Iris pigment epithelial cell (primary cell): ENCODE results near the gene FASTKD1.

Source experiments
- DNase-seq: peaks from one replicate; pipeline ENCODE4 v3.0.0-alpha.2; 2011; ENCODE audit warnings: low read depth

Gene FASTKD1

DNA sequence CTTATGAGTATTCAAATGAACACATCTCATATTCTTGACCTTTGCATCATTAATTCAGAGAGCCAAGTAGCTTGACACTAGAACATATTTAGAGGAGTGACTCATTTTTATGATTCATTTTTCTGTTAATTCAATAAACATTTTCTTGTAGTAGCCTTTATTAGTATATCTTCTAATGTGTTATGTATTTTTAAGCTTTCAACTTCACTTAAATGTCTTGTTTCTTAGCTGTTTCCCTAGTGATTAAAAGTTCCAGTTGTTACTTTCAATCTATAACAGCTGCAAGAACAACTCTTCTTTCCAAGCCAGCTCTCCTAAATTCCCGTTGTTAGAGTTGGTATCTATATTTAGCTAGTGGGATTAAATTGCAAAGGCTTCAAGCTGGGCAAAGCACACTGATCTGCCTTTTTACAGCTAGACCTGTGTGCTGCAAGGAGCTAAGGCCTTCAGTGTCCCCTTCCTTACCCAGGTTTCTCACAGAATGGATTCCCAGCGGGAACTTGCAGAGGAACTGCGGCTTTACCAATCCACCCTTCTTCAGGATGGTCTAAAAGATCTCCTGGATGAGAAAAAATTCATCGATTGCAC, 64.3 kb downstream of the FASTKD1 start, which contains the start of gene KLHL41:
Gene KLHL41, plus strand, starts transcription at position 405 of the 588 bp plus-strand sequence. Its CDS starts 77 bp downstream, at position 482.
- DNase-seq, result peak; percentile 63

DNA sequence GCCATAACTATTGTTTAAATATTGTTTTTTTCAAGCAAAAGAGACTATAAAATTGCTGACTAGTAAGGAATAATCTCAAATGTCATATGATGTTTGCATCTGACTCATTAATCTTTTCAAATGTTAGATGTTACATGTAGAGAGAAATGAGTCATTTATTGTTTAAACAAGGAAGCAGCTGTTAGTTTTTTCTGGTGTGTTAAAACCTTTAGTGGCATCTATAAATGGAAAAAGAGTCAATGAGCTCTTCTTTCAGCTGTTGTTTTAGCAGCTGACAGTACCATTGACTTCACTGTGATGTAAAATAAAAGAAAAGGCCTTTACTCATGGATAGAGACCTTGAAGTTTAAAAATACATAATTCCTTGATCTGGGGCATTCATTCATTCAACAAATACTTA, 66.0 kb downstream of the FASTKD1 start:
- DNase-seq, result peak; percentile 81

DNA sequence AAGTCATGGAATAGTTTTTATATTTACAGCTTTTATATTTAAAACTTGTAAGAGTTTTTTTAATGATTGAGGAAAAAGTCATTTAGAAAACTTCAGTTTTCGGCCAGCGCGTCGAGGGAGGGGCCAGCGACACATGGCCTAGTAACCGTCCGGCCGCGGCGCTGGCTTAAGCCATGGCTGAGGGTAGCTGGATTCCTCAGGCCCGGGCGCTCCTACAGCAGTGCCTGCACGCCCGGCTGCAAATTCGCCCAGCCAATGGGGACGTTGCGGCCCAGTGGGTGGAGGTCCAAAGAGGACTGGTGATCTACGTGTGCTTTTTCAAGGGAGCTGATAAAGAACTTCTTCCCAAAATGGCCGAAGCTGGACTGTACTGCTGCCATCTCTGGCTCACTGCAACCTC, 69.0 kb downstream of the FASTKD1 start:
- DNase-seq, result no peak

DNA sequence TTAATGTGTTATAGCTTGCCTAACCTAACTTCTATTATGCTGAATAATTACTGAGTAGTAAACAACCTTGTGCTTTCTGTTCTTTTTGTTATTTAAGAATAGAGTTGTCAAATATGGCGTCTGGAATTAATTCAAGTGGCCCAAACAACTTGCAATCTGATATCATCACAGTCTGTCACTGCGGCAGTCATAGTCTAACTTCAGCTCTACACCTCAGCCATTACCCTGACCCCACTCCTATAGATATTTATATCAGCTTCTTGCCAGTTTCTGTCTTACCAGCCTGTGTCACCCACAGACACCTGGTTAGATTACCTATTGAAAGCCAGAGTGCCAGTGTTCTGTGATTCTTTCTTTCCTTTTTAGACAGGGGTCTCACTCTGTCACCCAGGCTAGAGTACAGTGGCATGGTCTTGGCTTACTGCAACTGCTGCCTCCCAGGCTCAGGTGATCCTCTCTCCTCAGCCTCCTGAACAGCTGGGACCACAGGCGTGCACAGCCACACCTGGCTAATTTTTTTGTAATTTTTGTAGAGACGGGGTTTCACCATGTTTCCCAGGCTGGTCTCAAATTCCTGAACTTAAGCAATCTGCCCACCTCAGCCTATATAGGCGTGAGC, 78.2 kb downstream of the FASTKD1 start:
- DNase-seq, result no peak

DNA sequence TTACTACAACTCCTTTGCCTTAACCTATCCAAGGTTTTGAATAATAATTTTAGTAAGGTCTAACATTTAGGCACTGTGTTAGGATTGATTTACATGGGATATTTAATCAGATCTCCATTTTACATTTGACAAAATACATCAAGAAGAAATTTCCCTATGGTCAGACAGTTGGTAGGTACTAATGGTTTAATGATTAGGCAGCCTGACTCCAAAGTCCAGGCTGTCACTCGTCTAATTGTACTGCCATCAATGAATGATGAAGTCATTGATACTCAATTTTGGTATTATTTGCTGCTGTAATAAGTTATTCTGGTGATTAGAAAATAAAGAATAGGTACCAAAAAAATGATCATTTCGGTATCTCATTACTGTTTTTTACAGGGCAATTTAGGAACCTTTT, 80.3 kb downstream of the FASTKD1 start:
- DNase-seq, result no peak

DNA sequence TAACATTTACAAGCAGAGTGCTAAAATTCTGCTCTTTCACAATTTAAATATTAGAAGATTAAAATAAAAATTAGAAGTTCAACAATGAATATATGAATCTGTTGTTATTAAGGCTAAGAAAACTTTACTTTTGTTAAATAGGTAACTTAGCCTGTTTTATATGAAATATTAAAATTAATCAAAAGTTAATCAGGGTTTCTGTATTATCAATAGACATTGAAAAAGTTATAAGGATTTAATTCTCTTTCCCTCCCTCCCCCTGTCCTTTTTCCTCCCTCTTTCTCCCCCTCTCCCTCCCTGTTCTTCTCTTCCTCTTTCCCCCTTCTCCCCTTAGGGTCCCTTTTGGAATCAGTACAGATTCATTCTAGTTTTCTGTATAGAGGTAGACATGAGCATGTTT, 82.3 kb downstream of the FASTKD1 start:
- no peak for DNase-seq

DNA sequence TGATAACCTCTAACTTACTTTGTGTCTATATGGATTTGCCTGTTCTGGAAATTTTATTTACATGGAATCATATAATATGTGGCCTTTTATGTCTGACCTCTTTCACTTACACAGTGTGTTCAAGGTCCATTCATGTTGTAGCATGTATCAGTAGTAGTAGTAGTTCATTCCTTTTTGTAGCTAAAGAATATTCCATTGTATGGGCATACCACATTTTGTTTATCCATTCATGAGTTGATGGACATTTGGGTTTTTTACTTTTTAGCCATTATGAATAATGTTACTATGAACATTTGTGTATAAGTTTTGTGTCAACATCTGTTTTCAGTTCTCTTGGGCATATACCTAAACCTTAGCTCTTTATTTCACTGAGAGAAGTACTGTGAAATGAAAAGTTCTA, 82.8 kb downstream of the FASTKD1 start:
- DNase-seq, result no peak

DNA sequence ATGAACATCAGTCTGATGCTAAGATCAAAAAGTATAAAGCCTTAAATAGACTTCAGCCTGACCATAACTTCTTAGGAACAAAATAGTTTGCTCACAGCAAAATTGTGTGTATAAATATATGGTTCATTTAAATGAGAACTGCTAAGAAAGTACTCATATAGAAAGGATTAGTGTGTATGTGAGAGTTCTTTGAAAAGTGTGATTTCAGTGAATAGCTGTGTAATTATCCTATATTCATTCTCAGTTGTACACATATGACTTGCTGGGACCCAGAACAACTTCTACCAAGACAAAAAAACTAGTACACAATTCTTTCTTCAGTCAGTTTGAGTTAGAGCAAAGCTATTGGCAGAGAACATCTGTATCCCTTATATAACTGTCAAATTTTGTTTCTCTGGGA, 87.2 kb downstream of the FASTKD1 start:
- no peak for DNase-seq

DNA sequence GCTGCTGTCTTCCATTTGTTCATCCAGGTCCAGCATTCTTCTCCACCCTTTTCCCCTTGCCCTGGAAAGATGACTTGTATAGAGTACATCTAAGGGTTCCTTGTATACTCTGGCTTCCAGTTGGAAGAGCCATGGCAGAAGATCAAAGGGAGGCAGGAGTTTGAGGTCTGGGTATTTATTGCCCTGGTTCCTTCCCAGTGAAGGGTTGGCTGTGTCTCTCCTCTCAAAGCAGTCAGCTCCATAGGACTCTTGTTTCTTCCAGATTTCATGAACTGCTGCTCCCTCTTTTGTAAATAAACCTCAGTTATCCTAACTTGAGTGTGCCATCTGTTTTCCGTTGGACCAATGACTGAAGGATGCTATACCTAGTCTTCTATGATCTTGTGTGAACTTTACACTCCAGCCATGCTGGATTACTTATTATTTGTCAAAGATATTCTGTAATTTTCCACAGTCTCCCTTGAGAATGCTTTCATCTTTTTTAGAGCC, 88.0 kb downstream of the FASTKD1 start:
- DNase-seq, result no peak

DNA sequence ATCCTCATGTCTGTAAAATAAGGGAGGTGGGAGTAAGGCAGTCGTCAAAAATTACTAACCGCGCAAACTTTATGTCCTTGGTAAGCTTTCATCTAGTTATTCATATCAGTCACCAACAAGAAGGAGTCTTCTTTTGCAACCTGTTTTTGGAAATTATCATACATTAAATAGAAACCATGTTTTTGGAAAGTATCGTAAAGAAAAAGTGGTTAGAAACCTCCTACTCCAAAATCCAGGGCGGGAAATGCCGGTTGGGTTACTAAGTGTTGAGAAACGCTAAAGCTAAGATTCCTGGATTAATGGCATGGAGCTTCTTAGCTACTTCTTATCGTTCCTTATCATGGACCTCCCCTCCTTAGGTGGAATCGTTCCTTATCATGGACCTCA, 93.6 kb downstream of the FASTKD1 start:
- peak; percentile 18 for DNase-seq
